DND-41 (cell line): Measurements from ENCODE around the gene TMEM232.

Source experiments
- ATAC-seq: fragments of 200-7000 bp; cut with Tn5 transposase; 3 replicates; pipeline ENCODE4 v1.9.1; 2021; ENCODE audit warnings: low read depth; ENCODE audit not compliant: insufficient read depth
- DNase-seq: peaks from one replicate; pipeline ENCODE4 v3.0.0-alpha.2; 2020
- H2AFZ ChIP-seq: 2 replicates; pipeline ENCODE4 v1.6.0; 2012; ENCODE audit warnings: low read depth, low read length
- H3K27ac ChIP-seq: 2 replicates; pipeline ENCODE4 v1.5.1; 2012; ENCODE audit warnings: low read length, inconsistent platforms
- H3K27me3 ChIP-seq: fragments of 200-600 bp; sonication (generic); 2 replicates; pipeline ENCODE4 v1.6.0; 2012; ENCODE audit warnings: low read length, mild to moderate bottlenecking, inconsistent platforms; ENCODE audit not compliant: insufficient read depth, poor library complexity
- H3K36me3 ChIP-seq: 2 replicates; pipeline ENCODE4 v1.5.1; 2012; ENCODE audit warnings: low read length, inconsistent platforms; ENCODE audit not compliant: insufficient read depth
- H3K4me1 ChIP-seq: 2 replicates; pipeline ENCODE4 v1.5.1; 2012; ENCODE audit warnings: mild to moderate bottlenecking, low read length; ENCODE audit not compliant: insufficient read depth
- H3K4me2 ChIP-seq: 2 replicates; pipeline ENCODE4 v1.6.0; 2012; ENCODE audit warnings: mild to moderate bottlenecking, moderate library complexity, low read length, inconsistent platforms; ENCODE audit not compliant: insufficient read depth
- H3K4me3 ChIP-seq, 2 experiments: fragments of 200-600 bp in 1 of 2; shearing (Covaris generic) in 1 of 2; 2 replicates each; pipeline ENCODE4 v1.5.1; 2012 to 2016; ENCODE audit warnings: inconsistent platforms in 2 of 2, low read length in 2 of 2, mild to moderate bottlenecking in 2 of 2, low read depth in 1 of 2, moderate library complexity in 1 of 2
- H3K79me2 ChIP-seq: 2 replicates; pipeline ENCODE4 v1.6.0; 2012; ENCODE audit warnings: low read length, inconsistent platforms; ENCODE audit not compliant: insufficient read depth
- H3K9ac ChIP-seq: 2 replicates; pipeline ENCODE4 v1.6.0; 2012; ENCODE audit warnings: low read depth, mild to moderate bottlenecking, inconsistent platforms, low read length, moderate library complexity
- H3K9me3 ChIP-seq: 2 replicates; pipeline ENCODE4 v1.5.1; 2012; ENCODE audit warnings: low read length, moderate library complexity, mild to moderate bottlenecking, inconsistent platforms; ENCODE audit not compliant: insufficient read depth, severe bottlenecking
- H4K20me1 ChIP-seq: 2 replicates; pipeline ENCODE4 v1.6.0; 2012; ENCODE audit warnings: low read length; ENCODE audit not compliant: insufficient read depth
- CTCF ChIP-seq: IDR thresholded peaks from 2 replicates; pipeline ENCODE4 v1.5.1; 2012; ENCODE audit warnings: borderline replicate concordance, low read length, moderate library complexity, mild to moderate bottlenecking; ENCODE audit not compliant: poor library complexity, severe bottlenecking; ENCODE audit errors: extremely low read depth
- EZH2 ChIP-seq: IDR thresholded peaks from 3 replicates; pipeline ENCODE4 v1.6.1; 2012; ENCODE audit warnings: borderline replicate concordance, low read depth, mild to moderate bottlenecking, moderate library complexity, low read length, inconsistent platforms; ENCODE audit not compliant: severe bottlenecking

The TMEM232 gene

GRCh38 chr5:110658006-110658405 is 68.5 kb downstream of the TMEM232 start:
- H3K4me1 ChIP-seq, result no peaks in the 10 kb centered on the region
- H3K27ac ChIP-seq, result no peak overlapping the region
- TF ChIP-seq CTCF (no peak), EZH2 (no peak)
- ATAC-seq, result no peak
- H3K27me3 ChIP-seq, result no peaks in the 10 kb centered on the region
- H4K20me1 ChIP-seq, result no peaks in the 10 kb centered on the region
- H3K4me2 ChIP-seq, result no peak overlapping the region
- DNase-seq, result no peak
- no peaks in the 10 kb centered on the region for H3K9me3 ChIP-seq
- H3K36me3 ChIP-seq, result no peaks in the 10 kb centered on the region
- H3K9ac ChIP-seq, result no peak overlapping the region
- no peak overlapping the region for H3K4me3 ChIP-seq
- H2AFZ ChIP-seq, result no peak overlapping the region
- H3K79me2 ChIP-seq, result no peaks in the 10 kb centered on the region

GRCh38 chr5:110653231-110653970 is 73.1 kb downstream of the TMEM232 start:
- Histone ChIP-seq H3K79me2 (no peaks in the 10 kb centered on the region), H4K20me1 (no peaks in the 10 kb centered on the region), H3K4me3 (no peak overlapping the region), H3K27ac (no peak overlapping the region), H3K27me3 (no peaks in the 10 kb centered on the region), H3K9ac (no peak overlapping the region), H3K4me1 (no peaks in the 10 kb centered on the region), H3K4me2 (no peak overlapping the region), H2AFZ (no peak overlapping the region), H3K36me3 (no peaks in the 10 kb centered on the region), H3K9me3 (no peaks in the 10 kb centered on the region)
- no peak for ATAC-seq
- DNase-seq, result no peak
- TF ChIP-seq EZH2, result no peak
- TF ChIP-seq CTCF, result no peak

- no peak for DNase-seq
- Histone ChIP-seq H4K20me1 (no peaks in the 10 kb centered on the region), H3K9me3 (no peaks in the 10 kb centered on the region), H3K36me3 (no peaks in the 10 kb centered on the region), H3K27me3 (no peaks in the 10 kb centered on the region), H3K27ac (no peak overlapping the region), H3K4me3 (no peak overlapping the region), H3K4me2 (no peak overlapping the region), H3K79me2 (no peaks in the 10 kb centered on the region), H2AFZ (no peak overlapping the region), H3K4me1 (no peaks in the 10 kb centered on the region), H3K9ac (no peak overlapping the region)
- TF ChIP-seq CTCF (no peak), EZH2 (no peak)
- ATAC-seq, result no peak
Measured at GRCh38 chr5:110651507-110651906, 75.0 kb downstream of the TMEM232 start.
